ENCODE data around the gene RPS6KA5. TPM values are rescaled to one million over a fixed set of nuclear protein-coding genes. Genes with fewer than 3 reads are reported as not detected.

Gene RPS6KA5
- total and polyA plus RNA-seq, 2 donors (not counting 1 experiment from before 2014, with no cell fraction given): 6.0 to 34.6 TPM

DNA sequence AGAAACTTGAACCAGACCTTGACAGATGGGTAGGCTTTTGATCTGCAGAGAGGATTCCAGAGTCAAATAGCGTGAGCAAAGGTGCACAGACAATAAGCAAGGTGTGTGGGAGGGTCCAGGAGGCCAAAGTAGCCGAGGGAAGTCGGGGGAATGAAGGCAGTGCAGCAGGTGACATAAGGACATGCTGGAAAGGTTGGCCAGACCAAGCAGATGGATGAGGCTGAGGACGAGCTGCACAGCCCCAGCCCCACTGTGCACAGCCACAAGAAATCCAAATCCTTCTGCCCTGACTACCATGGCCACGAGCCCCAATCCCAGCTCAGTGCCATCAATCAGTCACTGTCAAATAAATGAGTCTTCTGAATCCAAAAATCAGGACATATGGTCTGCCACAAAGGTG is 249.6 kb downstream of the RPS6KA5 start:
- intact Hi-C loops (cut with micrococcal nuclease): no loop called here
- H3K4me3 Mint-ChIP-seq: no peak overlapping the region
- no peak for DNase-seq
- TF ChIP-seq, protein P1, sequence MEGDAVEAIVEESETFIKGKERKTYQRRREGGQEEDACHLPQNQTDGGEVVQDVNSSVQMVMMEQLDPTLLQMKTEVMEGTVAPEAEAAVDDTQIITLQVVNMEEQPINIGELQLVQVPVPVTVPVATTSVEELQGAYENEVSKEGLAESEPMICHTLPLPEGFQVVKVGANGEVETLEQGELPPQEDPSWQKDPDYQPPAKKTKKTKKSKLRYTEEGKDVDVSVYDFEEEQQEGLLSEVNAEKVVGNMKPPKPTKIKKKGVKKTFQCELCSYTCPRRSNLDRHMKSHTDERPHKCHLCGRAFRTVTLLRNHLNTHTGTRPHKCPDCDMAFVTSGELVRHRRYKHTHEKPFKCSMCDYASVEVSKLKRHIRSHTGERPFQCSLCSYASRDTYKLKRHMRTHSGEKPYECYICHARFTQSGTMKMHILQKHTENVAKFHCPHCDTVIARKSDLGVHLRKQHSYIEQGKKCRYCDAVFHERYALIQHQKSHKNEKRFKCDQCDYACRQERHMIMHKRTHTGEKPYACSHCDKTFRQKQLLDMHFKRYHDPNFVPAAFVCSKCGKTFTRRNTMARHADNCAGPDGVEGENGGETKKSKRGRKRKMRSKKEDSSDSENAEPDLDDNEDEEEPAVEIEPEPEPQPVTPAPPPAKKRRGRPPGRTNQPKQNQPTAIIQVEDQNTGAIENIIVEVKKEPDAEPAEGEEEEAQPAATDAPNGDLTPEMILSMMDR (IDR thresholded peaks at IDR 0.05): no peak
- TF ChIP-seq EZH2 (IDR thresholded peaks at IDR 0.05; ENCODE audit: borderline replicate concordance, insufficient read depth, low read depth, low read length, poor library complexity, severe bottlenecking): no peak
- no peak for ATAC-seq (ENCODE audit: low read depth)
- H2AFZ ChIP-seq (ENCODE audit: insufficient read depth, low read depth, low read length, poor library complexity, severe bottlenecking): no peak overlapping the region
- H3K79me2 ChIP-seq (ENCODE audit: control insufficient read depth, insufficient read depth, low read length): no peaks in the 10 kb centered on the region
- H3K4me3 ChIP-seq (ENCODE audit: control extremely low read depth in 1 of 5, extremely low read depth in 1 of 5, insufficient read depth in 1 of 5, low read depth in 2 of 5, low read length in 4 of 5): no peak overlapping the region
- WGBS (ENCODE audit: insufficient coverage): 81% methylated on average over 4 of the region's 5 CpGs
- no peak overlapping the region for H3K4me2 ChIP-seq (replicated peaks; ENCODE audit: low read depth, low read length, poor library complexity, severe bottlenecking)
- no peak overlapping the region for H3K9ac ChIP-seq (ENCODE audit: low read length)
- peaks cover 0 to 7% (median 0%) of the 10 kb centered on the region in 4 experiments for H3K27me3 ChIP-seq (replicated peaks in 1 of 4; ENCODE audit: control extremely low read depth in 1 of 4, control insufficient read depth in 3 of 4, insufficient read depth in 4 of 4, low read length in 3 of 4)
- no peak overlapping the region for H3K27ac Mint-ChIP-seq
- no peaks in the 10 kb centered on the region for H3K9me3 Mint-ChIP-seq (ENCODE audit: insufficient read depth)
- no peak overlapping the region for H3K27ac ChIP-seq (ENCODE audit: low read length in 2 of 2)
- peaks cover 5% of the 10 kb centered on the region for H3K27me3 Mint-ChIP-seq
- peaks cover 3% of the 10 kb centered on the region for H3K4me1 Mint-ChIP-seq
- no peaks in the 10 kb centered on the region for H4K20me1 ChIP-seq (ENCODE audit: control insufficient read depth, insufficient read depth, low read length, poor library complexity, severe bottlenecking)
- ChIA-PET CTCF (interaction anchor here (0.6 kb wide), 1 partner anchor 115 kb away, joined by 3 read pairs; no protein-coding TSS in a partner anchor), POLR2A (no interaction called here)
- peaks cover 5% of the 10 kb centered on the region in 2 donors for H3K4me1 ChIP-seq (ENCODE audit: control insufficient read depth in 2 of 2, insufficient read depth in 2 of 2, low read length in 2 of 2)
- H3K36me3 ChIP-seq (replicated peaks in 1 of 2; ENCODE audit: control extremely low read depth in 1 of 2, control insufficient read depth in 1 of 2, extremely low read depth in 1 of 2, insufficient read depth in 2 of 2, low read length in 1 of 2): no peaks in the 10 kb centered on the region
- H3K9me3 ChIP-seq (ENCODE audit: control extremely low read depth in 1 of 3, control insufficient read depth in 2 of 3, insufficient read depth in 1 of 3, low read length in 2 of 3): no peaks in the 10 kb centered on the region

DNA sequence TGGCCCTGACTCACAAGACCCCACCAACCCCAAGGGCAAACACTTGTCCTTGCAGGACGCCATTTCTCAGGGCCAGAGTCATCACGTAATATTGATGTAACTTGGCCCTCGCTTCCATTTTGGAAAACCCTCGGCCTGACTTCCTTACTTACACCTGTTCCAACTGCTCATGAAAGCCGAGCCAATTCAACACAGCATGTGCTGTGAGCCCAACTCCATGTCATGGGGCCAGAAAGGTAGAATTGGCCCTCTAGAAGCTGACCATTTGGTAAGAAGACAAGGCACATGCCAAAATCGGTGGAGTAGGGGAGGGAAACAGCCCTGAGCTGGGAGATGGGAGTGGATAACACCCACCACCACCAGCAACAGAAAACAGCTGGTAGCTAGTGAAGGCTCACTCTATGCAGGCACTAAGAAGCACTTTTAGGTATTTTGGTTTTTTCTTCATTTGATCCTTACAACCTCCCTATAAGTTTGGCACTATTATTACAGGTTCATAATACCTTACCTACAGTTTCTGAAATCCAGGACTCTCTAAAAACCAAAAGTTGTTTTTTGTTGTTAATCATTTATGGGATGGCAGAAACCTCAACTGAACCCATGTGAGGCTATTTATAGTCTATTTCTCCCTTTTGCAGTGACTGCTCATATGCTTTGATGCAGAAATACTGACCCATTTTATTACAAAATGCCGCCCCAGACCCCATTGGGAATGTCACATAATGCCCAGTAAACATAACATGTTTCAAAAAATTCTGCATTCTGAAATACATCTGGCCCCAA is 250.7 kb downstream of the RPS6KA5 start:
- TF ChIP-seq, protein P1 (IDR thresholded peaks at IDR 0.05): no peak
- TF ChIP-seq EZH2 (IDR thresholded peaks at IDR 0.05; ENCODE audit: borderline replicate concordance, insufficient read depth, low read depth, low read length, poor library complexity, severe bottlenecking): no peak
- Mint-ChIP-seq H3K9me3 (ENCODE audit: insufficient read depth) (no peaks in the 10 kb centered on the region), H3K4me1 (no peaks in the 10 kb centered on the region), H3K4me3 (no peak overlapping the region), H3K27me3 (no peaks in the 10 kb centered on the region), H3K27ac (no peak overlapping the region)
- DNase-seq (no peak), ATAC-seq (ENCODE audit: low read depth) (no peak)
- Histone ChIP-seq H3K9ac (ENCODE audit: low read length) (no peak overlapping the region), H2AFZ (ENCODE audit: insufficient read depth, low read depth, low read length, poor library complexity, severe bottlenecking) (no peak overlapping the region), H3K79me2 (ENCODE audit: control insufficient read depth, insufficient read depth, low read length) (no peaks in the 10 kb centered on the region), H3K27ac (ENCODE audit: low read length in 2 of 2) (no peak overlapping the region), H3K4me2 (replicated peaks; ENCODE audit: low read depth, low read length, poor library complexity, severe bottlenecking) (no peak overlapping the region), H3K4me3 (ENCODE audit: control extremely low read depth in 1 of 5, extremely low read depth in 1 of 5, insufficient read depth in 1 of 5, low read depth in 2 of 5, low read length in 4 of 5) (no peak overlapping the region), H4K20me1 (ENCODE audit: control insufficient read depth, insufficient read depth, low read length, poor library complexity, severe bottlenecking) (no peaks in the 10 kb centered on the region), H3K27me3 (replicated peaks in 1 of 4; ENCODE audit: control extremely low read depth in 1 of 4, control insufficient read depth in 3 of 4, insufficient read depth in 4 of 4, low read length in 3 of 4) (no peaks in the 10 kb centered on the region), H3K4me1 (ENCODE audit: control insufficient read depth in 2 of 2, insufficient read depth in 2 of 2, low read length in 2 of 2) (no peaks in the 10 kb centered on the region), H3K36me3 (replicated peaks in 1 of 2; ENCODE audit: control extremely low read depth in 1 of 2, control insufficient read depth in 1 of 2, extremely low read depth in 1 of 2, insufficient read depth in 2 of 2, low read length in 1 of 2) (no peaks in the 10 kb centered on the region), H3K9me3 (ENCODE audit: control extremely low read depth in 1 of 3, control insufficient read depth in 2 of 3, insufficient read depth in 1 of 3, low read length in 2 of 3) (no peaks in the 10 kb centered on the region)
- POLR2A ChIA-PET: no interaction called here
- intact Hi-C loops (cut with micrococcal nuclease): no loop called here
- CTCF ChIA-PET: no interaction called here
- 96% methylated on average over 5 of the region's 7 CpGs for WGBS (ENCODE audit: insufficient coverage)
